SJSA1 (cell line): ENCODE results near the gene VAMP1. TPM values are rescaled to one million over a fixed set of nuclear protein-coding genes. Genes with fewer than 3 reads are reported as not detected.

Experiments used
- DNase-seq, 2 experiments: peaks; one replicate each; pipeline ENCODE4 v3.0.0-alpha.2; 2015 to 2020; ENCODE audit warnings: low spot score in 2 of 2, low read depth in 1 of 2
- H3K27ac ChIP-seq: fragments of 250-450 bp; sonication (Bioruptor Pico); 2 replicates; pipeline ENCODE4 v1.5.1; 2020; ENCODE audit warnings: mild to moderate bottlenecking, moderate library complexity
- H3K27me3 ChIP-seq: fragments of 250-450 bp; sonication (Bioruptor Pico); replicated peaks from 2 replicates; pipeline ENCODE4 v1.5.1; 2020; ENCODE audit warnings: mild to moderate bottlenecking, moderate library complexity
- H3K36me3 ChIP-seq: fragments of 250-450 bp; sonication (Bioruptor Pico); 2 replicates; pipeline ENCODE4 v1.5.1; 2020; ENCODE audit warnings: mild to moderate bottlenecking
- H3K4me1 ChIP-seq: fragments of 250-450 bp; sonication (Bioruptor Pico); replicated peaks from 2 replicates; pipeline ENCODE4 v1.6.1; 2021; ENCODE audit warnings: mild to moderate bottlenecking
- H3K4me3 ChIP-seq: fragments of 250-450 bp; sonication (Bioruptor Pico); 2 replicates; pipeline ENCODE4 v1.5.1; 2020; ENCODE audit warnings: mild to moderate bottlenecking
- H3K9me3 ChIP-seq: fragments of 250-450 bp; sonication (Bioruptor Pico); replicated peaks from 2 replicates; pipeline ENCODE4 v1.5.1; 2020; ENCODE audit warnings: mild to moderate bottlenecking
- total RNA-seq: library from RNA; depleted of rRNA; stranded (reverse); fragments of >200 nt; shearing (Covaris generic); gene quantifications from 2 replicates; pipeline ENCODE4 v1.2.3, GENCODE V29; 2014

The VAMP1 gene
- total RNA-seq, 1 experiment from 2014 or later, result 6.4 TPM

- Histone ChIP-seq H3K9me3 (no peaks in the 10 kb centered on the region), H3K4me3 (no peak overlapping the region), H3K36me3 (peaks cover 65% of the 10 kb centered on the region), H3K27ac (no peak overlapping the region), H3K4me1 (peaks cover 18% of the 10 kb centered on the region), H3K27me3 (no peaks in the 10 kb centered on the region)
- DNase-seq, result peak in 1 of 2 experiments; percentile 60
Observed at GRCh38 chr12:6465467-6466183, 4.9 kb downstream of the VAMP1 start.

GRCh38 chr12:6464531-6464930 is 5.9 kb downstream of the VAMP1 start:
- no peak for DNase-seq
- Histone ChIP-seq H3K4me3 (no peak overlapping the region), H3K27ac (no peak overlapping the region), H3K27me3 (no peaks in the 10 kb centered on the region), H3K36me3 (peaks cover 75% of the 10 kb centered on the region), H3K4me1 (peaks cover 16% of the 10 kb centered on the region), H3K9me3 (no peaks in the 10 kb centered on the region)

- H3K36me3 ChIP-seq, result peaks cover 82% of the 10 kb centered on the region
- peaks cover 9% of the 10 kb centered on the region for H3K4me1 ChIP-seq
- no peak overlapping the region for H3K27ac ChIP-seq
- no peak overlapping the region for H3K4me3 ChIP-seq
- no peaks in the 10 kb centered on the region for H3K27me3 ChIP-seq
- no peaks in the 10 kb centered on the region for H3K9me3 ChIP-seq
- no peak for DNase-seq
Observed at GRCh38 chr12:6463858-6464257, 6.6 kb downstream of the VAMP1 start.

- Histone ChIP-seq H3K36me3 (peaks cover 88% of the 10 kb centered on the region), H3K9me3 (no peaks in the 10 kb centered on the region), H3K27me3 (no peaks in the 10 kb centered on the region), H3K4me1 (peaks cover 2% of the 10 kb centered on the region), H3K4me3 (no peak overlapping the region), H3K27ac (no peak overlapping the region)
- no peak for DNase-seq
Observed at GRCh38 chr12:6463216-6463615, 7.3 kb downstream of the VAMP1 start.

GRCh38 chr12:6462234-6462995 is 8.1 kb downstream of the VAMP1 start:
- Histone ChIP-seq H3K36me3 (peaks cover 89% of the 10 kb centered on the region), H3K4me3 (no peak overlapping the region), H3K27me3 (no peaks in the 10 kb centered on the region)

GRCh38 chr12:6461401-6462233 is 8.9 kb downstream of the VAMP1 start:
- no peaks in the 10 kb centered on the region for H3K4me1 ChIP-seq
- no peak overlapping the region for H3K27ac ChIP-seq
- no peak overlapping the region for H3K4me3 ChIP-seq
- peaks cover 93% of the 10 kb centered on the region for H3K36me3 ChIP-seq
- no peaks in the 10 kb centered on the region for H3K9me3 ChIP-seq
- no peaks in the 10 kb centered on the region for H3K27me3 ChIP-seq
- no peak for DNase-seq

More at GRCh38 chr12:6462234-6462995, 8.1 kb downstream of the VAMP1 start:
- no peak for DNase-seq
- H3K9me3 ChIP-seq, result no peaks in the 10 kb centered on the region
- no peaks in the 10 kb centered on the region for H3K4me1 ChIP-seq
- H3K27ac ChIP-seq, result no peak overlapping the region

- Histone ChIP-seq H3K27me3 (no peaks in the 10 kb centered on the region), H3K27ac (no peak overlapping the region), H3K4me3 (no peak overlapping the region), H3K9me3 (no peaks in the 10 kb centered on the region), H3K4me1 (no peaks in the 10 kb centered on the region), H3K36me3 (peaks cover 85% of the 10 kb centered on the region)
- no peak for DNase-seq
Observed at GRCh38 chr12:6460751-6461371, 9.6 kb downstream of the VAMP1 start.

GRCh38 chr12:6459004-6459337 is 11.5 kb downstream of the VAMP1 start:
- H3K4me3 ChIP-seq, result no peak overlapping the region
- no peaks in the 10 kb centered on the region for H3K27me3 ChIP-seq
- DNase-seq, result no peak
- no peaks in the 10 kb centered on the region for H3K4me1 ChIP-seq
- no peak overlapping the region for H3K27ac ChIP-seq
- no peaks in the 10 kb centered on the region for H3K9me3 ChIP-seq
- H3K36me3 ChIP-seq, result peaks cover 68% of the 10 kb centered on the region

GRCh38 chr12:6458281-6459003 is 12.0 kb downstream of the VAMP1 start:
- Histone ChIP-seq H3K4me1 (no peaks in the 10 kb centered on the region), H3K27ac (no peak overlapping the region), H3K4me3 (no peak overlapping the region), H3K9me3 (no peaks in the 10 kb centered on the region), H3K27me3 (no peaks in the 10 kb centered on the region), H3K36me3 (peaks cover 66% of the 10 kb centered on the region)
- DNase-seq, result no peak

- Histone ChIP-seq H3K4me3 (no peak overlapping the region), H3K27ac (no peak overlapping the region), H3K27me3 (no peaks in the 10 kb centered on the region), H3K36me3 (peaks cover 63% of the 10 kb centered on the region), H3K9me3 (no peaks in the 10 kb centered on the region), H3K4me1 (peaks cover 9% of the 10 kb centered on the region)
- no peak for DNase-seq
Observed at GRCh38 chr12:6457220-6457945, 13.1 kb downstream of the VAMP1 start.

- no peak for DNase-seq
- Histone ChIP-seq H3K4me1 (peaks cover 32% of the 10 kb centered on the region), H3K36me3 (peaks cover 24% of the 10 kb centered on the region), H3K27me3 (no peaks in the 10 kb centered on the region), H3K9me3 (no peaks in the 10 kb centered on the region), H3K4me3 (peak overlapping the region; percentile 51), H3K27ac (peak overlapping the region; percentile 79; the same call in 1 of the 2 replicates)
Observed at GRCh38 chr12:6452944-6453630, 17.4 kb downstream of the VAMP1 start.

GRCh38 chr12:6452245-6452943 is 18.1 kb downstream of the VAMP1 start:
- no peaks in the 10 kb centered on the region for H3K9me3 ChIP-seq
- peak overlapping the region; percentile 51 for H3K4me3 ChIP-seq
- H3K4me1 ChIP-seq, result peaks cover 32% of the 10 kb centered on the region
- H3K27ac ChIP-seq, result peak overlapping the region; percentile 79
- H3K36me3 ChIP-seq, result peaks cover 18% of the 10 kb centered on the region
- H3K27me3 ChIP-seq, result no peaks in the 10 kb centered on the region
- no peak for DNase-seq
